HepG2 (cell line): ENCODE data around the gene MYCBPAP.

Experiments used
- ARHGAP35 ChIP-seq: sonication (generic); formaldehyde crosslinking; IDR thresholded peaks from 2 replicates; pipeline ENCODE4 v1.9.0; 2022; ENCODE audit warnings: mild to moderate bottlenecking, inconsistent platforms, moderate library complexity, missing genetic modification reagents, borderline replicate concordance
- CHD2 ChIP-seq: IDR thresholded peaks from 2 replicates; pipeline ENCODE4 v1.6.1; 2011; ENCODE audit warnings: low read depth, low read length, improper control_type of control experiment
- EP300 ChIP-seq, 3 experiments: sonication (generic) in 1 of 3; formaldehyde crosslinking in 1 of 3; IDR thresholded peaks; 2 replicates each; pipeline versions ENCODE4 v1.5.1 to v1.6.1; 2011 to 2020; ENCODE audit warnings: low read depth in 2 of 3, low read length in 2 of 3, borderline replicate concordance in 1 of 3, improper control_type of control experiment in 1 of 3, mild to moderate bottlenecking in 1 of 3, missing genetic modification reagents in 1 of 3, moderate library complexity in 1 of 3
- MED1 ChIP-seq: sonication (generic); formaldehyde crosslinking; IDR thresholded peaks from 2 replicates; pipeline ENCODE4 v1.4.0; 2020; ENCODE audit warnings: missing genetic modification reagents
- SIN3A ChIP-seq: IDR thresholded peaks from 2 replicates; pipeline ENCODE4 v1.6.1; 2011; ENCODE audit warnings: low read depth, mild to moderate bottlenecking, control low read depth, low read length, borderline replicate concordance
- STAT5B ChIP-seq: sonication (generic); formaldehyde crosslinking; IDR thresholded peaks from 2 replicates; pipeline ENCODE4 v1.4.0; 2020; ENCODE audit warnings: missing genetic modification reagents
- U2AF2 ChIP-seq: fragments of 200-400 bp; formaldehyde crosslinking; IDR thresholded peaks from 2 replicates; pipeline ENCODE4 v1.6.1; 2017; ENCODE audit warnings: low read depth, mild to moderate bottlenecking, low read length
- ZNF562 ChIP-seq: sonication (generic); formaldehyde crosslinking; IDR thresholded peaks from 2 replicates; pipeline ENCODE4 v1.8.0; 2022; ENCODE audit warnings: missing genetic modification reagents, borderline replicate concordance
- ZNF720 ChIP-seq: sonication (generic); formaldehyde crosslinking; IDR thresholded peaks from 2 replicates; pipeline ENCODE4 v1.4.0; 2020; ENCODE audit warnings: missing genetic modification reagents
- TF ChIP-seq, protein P1 (sequence below), 2 experiments: IDR thresholded peaks; 2 replicates each; pipeline ENCODE4 v1.6.1; 2011 to 2012; ENCODE audit warnings: low read length in 2 of 2, borderline replicate concordance in 1 of 2, low read depth in 1 of 2, mild to moderate bottlenecking in 1 of 2, moderate library complexity in 1 of 2
- TF ChIP-seq, protein P2 (sequence below): sonication (generic); formaldehyde crosslinking; IDR thresholded peaks from 2 replicates; pipeline ENCODE4 v1.5.0; 2020; ENCODE audit warnings: mild to moderate bottlenecking, missing genetic modification reagents, moderate library complexity

DNA sequence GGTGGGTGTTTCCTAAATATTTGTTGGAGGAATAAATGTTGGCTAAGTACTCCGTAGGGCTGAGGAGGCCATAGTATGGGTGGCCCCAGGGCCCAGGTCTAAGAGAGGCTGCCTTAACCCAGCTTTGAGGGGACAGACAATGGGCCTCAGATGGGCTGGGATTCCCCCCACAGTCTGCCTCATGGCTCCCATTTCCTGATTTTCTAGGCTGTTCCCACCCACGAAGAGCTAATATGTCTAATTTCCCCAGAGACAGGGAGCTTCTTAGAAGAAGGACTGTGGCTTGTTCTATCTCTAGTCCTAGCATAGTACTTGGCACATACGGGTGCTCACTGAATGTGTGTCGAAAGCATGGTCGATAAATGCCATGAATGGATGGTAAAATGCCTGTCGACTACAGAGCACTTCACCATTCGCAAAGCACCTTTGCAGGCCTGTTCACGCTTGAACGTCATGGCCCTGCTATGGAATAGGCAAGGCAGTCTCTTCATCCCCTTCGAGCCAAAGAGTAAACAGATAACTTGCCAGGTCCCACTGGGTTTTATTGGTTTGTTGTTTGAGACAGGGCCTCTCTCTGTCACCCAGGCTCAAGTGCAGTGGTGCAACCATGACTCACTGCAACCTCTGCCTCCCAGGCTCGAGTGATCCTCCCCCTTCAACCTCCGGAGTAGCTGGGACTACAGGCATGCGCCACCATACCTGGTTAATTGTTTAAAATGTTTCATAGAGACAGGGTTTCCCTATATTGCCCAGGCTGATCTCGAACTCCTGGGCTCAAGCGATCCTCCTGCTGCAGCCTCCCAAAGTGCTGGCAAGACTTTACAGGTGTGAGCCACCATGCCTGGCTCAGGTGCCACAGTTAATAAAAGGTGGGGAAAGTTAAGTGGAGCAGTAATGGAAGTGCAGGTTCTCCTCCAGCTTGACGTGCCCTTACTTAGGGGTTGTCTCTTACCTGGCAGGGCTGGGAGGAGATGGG is 49.2 kb upstream of the MYCBPAP start:
- TF ChIP-seq ARHGAP35 (CRISPR knock-in tag), result no peak
- no peak for TF ChIP-seq CHD2
- TF ChIP-seq SIN3A, result no peak
- TF ChIP-seq U2AF2, result no peak
- TF ChIP-seq, protein P1, sequence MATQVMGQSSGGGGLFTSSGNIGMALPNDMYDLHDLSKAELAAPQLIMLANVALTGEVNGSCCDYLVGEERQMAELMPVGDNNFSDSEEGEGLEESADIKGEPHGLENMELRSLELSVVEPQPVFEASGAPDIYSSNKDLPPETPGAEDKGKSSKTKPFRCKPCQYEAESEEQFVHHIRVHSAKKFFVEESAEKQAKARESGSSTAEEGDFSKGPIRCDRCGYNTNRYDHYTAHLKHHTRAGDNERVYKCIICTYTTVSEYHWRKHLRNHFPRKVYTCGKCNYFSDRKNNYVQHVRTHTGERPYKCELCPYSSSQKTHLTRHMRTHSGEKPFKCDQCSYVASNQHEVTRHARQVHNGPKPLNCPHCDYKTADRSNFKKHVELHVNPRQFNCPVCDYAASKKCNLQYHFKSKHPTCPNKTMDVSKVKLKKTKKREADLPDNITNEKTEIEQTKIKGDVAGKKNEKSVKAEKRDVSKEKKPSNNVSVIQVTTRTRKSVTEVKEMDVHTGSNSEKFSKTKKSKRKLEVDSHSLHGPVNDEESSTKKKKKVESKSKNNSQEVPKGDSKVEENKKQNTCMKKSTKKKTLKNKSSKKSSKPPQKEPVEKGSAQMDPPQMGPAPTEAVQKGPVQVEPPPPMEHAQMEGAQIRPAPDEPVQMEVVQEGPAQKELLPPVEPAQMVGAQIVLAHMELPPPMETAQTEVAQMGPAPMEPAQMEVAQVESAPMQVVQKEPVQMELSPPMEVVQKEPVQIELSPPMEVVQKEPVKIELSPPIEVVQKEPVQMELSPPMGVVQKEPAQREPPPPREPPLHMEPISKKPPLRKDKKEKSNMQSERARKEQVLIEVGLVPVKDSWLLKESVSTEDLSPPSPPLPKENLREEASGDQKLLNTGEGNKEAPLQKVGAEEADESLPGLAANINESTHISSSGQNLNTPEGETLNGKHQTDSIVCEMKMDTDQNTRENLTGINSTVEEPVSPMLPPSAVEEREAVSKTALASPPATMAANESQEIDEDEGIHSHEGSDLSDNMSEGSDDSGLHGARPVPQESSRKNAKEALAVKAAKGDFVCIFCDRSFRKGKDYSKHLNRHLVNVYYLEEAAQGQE (IDR thresholded peaks at IDR 0.05; ENCODE audit: borderline replicate concordance in 1 of 2, low read depth in 1 of 2, low read length in 2 of 2), result no peak
- TF ChIP-seq STAT5B (CRISPR knock-in tag), result no peak
- TF ChIP-seq ZNF720, result no peak
- peak; percentile 39 to 57; a peak in 2 of 4 replicates for TF ChIP-seq EP300 (IDR thresholded peaks at IDR 0.05; ENCODE audit: low read depth in 2 of 2, low read length in 2 of 2)
- TF ChIP-seq EP300 (CRISPR knock-in tag; IDR thresholded peaks at IDR 0.05; ENCODE audit: borderline replicate concordance), result no peak; the same call in 1 of the 2 replicates
- no peak for TF ChIP-seq ZNF562 (CRISPR knock-in tag)
- TF ChIP-seq, protein P2, sequence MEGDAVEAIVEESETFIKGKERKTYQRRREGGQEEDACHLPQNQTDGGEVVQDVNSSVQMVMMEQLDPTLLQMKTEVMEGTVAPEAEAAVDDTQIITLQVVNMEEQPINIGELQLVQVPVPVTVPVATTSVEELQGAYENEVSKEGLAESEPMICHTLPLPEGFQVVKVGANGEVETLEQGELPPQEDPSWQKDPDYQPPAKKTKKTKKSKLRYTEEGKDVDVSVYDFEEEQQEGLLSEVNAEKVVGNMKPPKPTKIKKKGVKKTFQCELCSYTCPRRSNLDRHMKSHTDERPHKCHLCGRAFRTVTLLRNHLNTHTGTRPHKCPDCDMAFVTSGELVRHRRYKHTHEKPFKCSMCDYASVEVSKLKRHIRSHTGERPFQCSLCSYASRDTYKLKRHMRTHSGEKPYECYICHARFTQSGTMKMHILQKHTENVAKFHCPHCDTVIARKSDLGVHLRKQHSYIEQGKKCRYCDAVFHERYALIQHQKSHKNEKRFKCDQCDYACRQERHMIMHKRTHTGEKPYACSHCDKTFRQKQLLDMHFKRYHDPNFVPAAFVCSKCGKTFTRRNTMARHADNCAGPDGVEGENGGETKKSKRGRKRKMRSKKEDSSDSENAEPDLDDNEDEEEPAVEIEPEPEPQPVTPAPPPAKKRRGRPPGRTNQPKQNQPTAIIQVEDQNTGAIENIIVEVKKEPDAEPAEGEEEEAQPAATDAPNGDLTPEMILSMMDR (CRISPR knock-in tag), result peak; percentile 26
- TF ChIP-seq MED1 (CRISPR knock-in tag), result peak; percentile 82
